K562 (cell line): Measurements from ENCODE around the gene DAB2. TPM values are rescaled to one million over a fixed set of nuclear protein-coding genes. Genes with fewer than 3 reads are reported as not detected.

Experiments used
- ATAC-seq: fragments of 200-7000 bp; cut with Tn5 transposase; 3 replicates; pipeline ENCODE4 v1.9.1; 2020; ENCODE audit warnings: moderate library complexity
- BruUV-seq: library from RNA; stranded (reverse); fragments of 400-500 nt; replicated peaks from 2 replicates; lab custom pipeline; 2021; lab: Mats Ljungman, UMichigan
- CTCF ChIA-PET: fragments of 300-600 bp; formaldehyde crosslinking; extraction: SDS; loops from one replicate; lab custom pipeline; 2021; ENCODE audit warnings: low intra/inter-chr PET ratio; lab: Yijun Ruan, JAX
- POLR2A ChIA-PET: fragments of 300-600, 350-650 bp; sonication (Branson Sonifier 250); formaldehyde crosslinking; extraction: SDS; loops from one replicate; lab custom pipeline; 2021; ENCODE audit warnings: antibody characterized with exemption, inconsistent platforms; lab: Yijun Ruan, JAX
- DNase-seq, 4 experiments: peaks; one replicate each; pipeline versions ENCODE4 v3.0.0 to v3.0.0-alpha.2; 2011 to 2018; ENCODE audit warnings: low spot score in 3 of 4, mixed read lengths in 3 of 4; ENCODE audit errors: extremely low read depth in 1 of 4
- FAIRE-seq: peaks from 2 replicates; lab custom pipeline; 2011; peaks lifted over from hg19 to GRCh38; lab: Jason Lieb, UNC
- H2AFZ ChIP-seq: 2 replicates; pipeline ENCODE4 v1.6.0; 2011; ENCODE audit warnings: low read depth, low read length, control low read depth, inconsistent platforms
- H3K27ac ChIP-seq: fragments of 200-600 bp; 3 replicates; pipeline ENCODE4 v1.8.0; 2011; ENCODE audit warnings: low read depth, mild to moderate bottlenecking, control low read depth, inconsistent platforms, low read length, moderate library complexity, mixed read lengths; ENCODE audit errors: extremely low read depth
- H3K27me3 ChIP-seq, 2 experiments: fragments of 300-600 bp in 1 of 2; 2 replicates in 1 of 2; 3 replicates in 1 of 2; pipeline versions ENCODE4 v1.6.0 to v1.8.0; 2011; ENCODE audit warnings: inconsistent platforms in 2 of 2, low read length in 2 of 2, mild to moderate bottlenecking in 1 of 2, mixed read lengths in 1 of 2, moderate library complexity in 1 of 2; ENCODE audit not compliant: control insufficient read depth in 2 of 2, insufficient read depth in 2 of 2
- H3K36me3 ChIP-seq: fragments of 300-600 bp; 3 replicates; pipeline ENCODE4 v1.8.0; 2011; ENCODE audit warnings: mild to moderate bottlenecking, low read length, inconsistent platforms; ENCODE audit not compliant: control insufficient read depth, insufficient read depth
- H3K4me1 ChIP-seq, 2 experiments: fragments of 200-600 bp in 1 of 2; replicated peaks in 1 of 2; 2 replicates in 1 of 2; 3 replicates in 1 of 2; pipeline versions ENCODE4 v1.5.1 to v1.8.0; 2011; ENCODE audit warnings: inconsistent platforms in 2 of 2, low read length in 2 of 2, mild to moderate bottlenecking in 1 of 2, mixed read lengths in 1 of 2, moderate library complexity in 1 of 2; ENCODE audit not compliant: control insufficient read depth in 2 of 2, insufficient read depth in 2 of 2
- H3K4me2 ChIP-seq: 2 replicates; pipeline ENCODE4 v1.6.1; 2011; ENCODE audit warnings: low read length, control low read depth, inconsistent platforms, mixed read lengths; ENCODE audit not compliant: insufficient read depth
- H3K4me3 ChIP-seq: fragments of 200-600 bp; sonication (generic), shearing (Covaris generic); 2 replicates; pipeline ENCODE4 v1.5.1; 2016; ENCODE audit warnings: control low read depth, inconsistent platforms
- H3K79me2 ChIP-seq: fragments of 200-600 bp; 3 replicates; pipeline ENCODE4 v1.8.0; 2011; ENCODE audit warnings: low read length, inconsistent platforms; ENCODE audit not compliant: control insufficient read depth, insufficient read depth
- H3K9ac ChIP-seq, 2 experiments: 2 replicates each; pipeline versions ENCODE4 v1.6.0 to v1.6.1; 2011; ENCODE audit warnings: low read depth in 2 of 2, low read length in 2 of 2, control low read depth in 1 of 2, inconsistent platforms in 1 of 2, mild to moderate bottlenecking in 1 of 2, mixed read lengths in 1 of 2; ENCODE audit not compliant: insufficient read depth in 1 of 2
- H3K9me1 ChIP-seq: one replicate; pipeline ENCODE4 v1.6.0; 2011; ENCODE audit warnings: inconsistent platforms, mild to moderate bottlenecking, low read length, moderate library complexity; ENCODE audit not compliant: control insufficient read depth, insufficient read depth
- H3K9me3 ChIP-seq: replicated peaks from 2 replicates; pipeline ENCODE4 v1.5.1; 2011; ENCODE audit warnings: low read depth, low read length, inconsistent platforms; ENCODE audit not compliant: control insufficient read depth, insufficient read depth
- H4K20me1 ChIP-seq: replicated peaks from 2 replicates; pipeline ENCODE4 v1.6.1; 2011; ENCODE audit warnings: low read length, inconsistent platforms, mixed read lengths; ENCODE audit not compliant: control insufficient read depth, insufficient read depth
- ARID1B ChIP-seq: fragments of 450-650 bp; IDR thresholded peaks from 2 replicates; pipeline ENCODE4 v1.6.1; 2016; ENCODE audit warnings: antibody characterized with exemption, mild to moderate bottlenecking, inconsistent platforms
- DIDO1 ChIP-seq: fragments of 450-650 bp; IDR thresholded peaks from 2 replicates; pipeline ENCODE4 v1.6.1; 2016; ENCODE audit warnings: low read depth, missing biosample characterization, missing genetic modification characterization
- FIP1L1 ChIP-seq: fragments of 200-400 bp; formaldehyde crosslinking; IDR thresholded peaks from 2 replicates; pipeline ENCODE4 v1.6.1; 2018; ENCODE audit warnings: mild to moderate bottlenecking, low read depth, low read length; ENCODE audit not compliant: poor library complexity, severe bottlenecking
- GTF2F1 ChIP-seq: IDR thresholded peaks from 2 replicates; pipeline ENCODE4 v1.6.1; 2011; ENCODE audit warnings: low read depth, low read length, improper control_type of control experiment
- IRF1 ChIP-seq: sonication (generic); formaldehyde crosslinking; IDR thresholded peaks from 2 replicates; pipeline ENCODE4 v1.8.0; 2022; ENCODE audit warnings: missing genetic modification reagents, mild to moderate bottlenecking, borderline replicate concordance
- MEF2D ChIP-seq: conservative IDR thresholded peaks from 2 replicates; pipeline ENCODE4 v1.6.1; 2016; ENCODE audit warnings: low read depth, missing genetic modification characterization, missing compliant biosample characterization
- POLR2AphosphoS2 ChIP-seq: IDR thresholded peaks from 2 replicates; pipeline ENCODE4 v1.6.1; 2012; ENCODE audit warnings: low read length, improper control_type of control experiment
- POLR3A ChIP-seq: IDR thresholded peaks from 2 replicates; pipeline ENCODE4 v1.6.1; 2011; ENCODE audit warnings: borderline replicate concordance, mild to moderate bottlenecking, moderate library complexity; ENCODE audit not compliant: insufficient read length, insufficient read depth; ENCODE audit errors: extremely low read depth
- RAD51 ChIP-seq: fragments of 450-650 bp; IDR thresholded peaks from 2 replicates; pipeline ENCODE4 v1.7.1; 2016; ENCODE audit warnings: low read depth, mild to moderate bottlenecking, borderline replicate concordance
- RREB1 ChIP-seq: fragments of 250-450 bp; sonication (Bioruptor Pico); IDR thresholded peaks from 2 replicates; pipeline ENCODE4 v1.4.0; 2020
- SNIP1 ChIP-seq: fragments of 450-650 bp; IDR thresholded peaks from 2 replicates; pipeline ENCODE4 v1.7.1; 2017; ENCODE audit warnings: low read depth, mild to moderate bottlenecking
- SRSF9 ChIP-seq: fragments of 200-400 bp; formaldehyde crosslinking; IDR thresholded peaks from 2 replicates; pipeline ENCODE4 v1.6.1; 2017; ENCODE audit warnings: low read depth, low read length, borderline replicate concordance
- ZNF639 ChIP-seq, 2 experiments: fragments of 200-800 bp in 1 of 2; sonication (Bioruptor generic) in 1 of 2; sonication (generic) in 1 of 2; formaldehyde crosslinking in 1 of 2; IDR thresholded peaks in 1 of 2; conservative IDR thresholded peaks in 1 of 2; 2 replicates each; pipeline versions ENCODE4 v1.5.0 to v1.6.1; 2016 to 2020; ENCODE audit warnings: missing compliant biosample characterization in 1 of 2, missing genetic modification characterization in 1 of 2, missing genetic modification reagents in 1 of 2
- WGBS: fragments of 100-300 bp; shearing (Covaris generic); methylation state at CpG from one replicate; pipeline ENCODE4 v1.1.6; 2016; ENCODE audit warnings: low coverage, mixed read lengths; ENCODE audit not compliant: insufficient coverage; ENCODE audit errors: missing lambda C conversion rate; 5-methylcytosine and 5-hydroxymethylcytosine counted together
- in situ Hi-C: fragments of 300-500 bp; cut with MboI; formaldehyde crosslinking; loops from 4 replicates; pipeline ENCODE4 v1.15.0; 2018; ENCODE audit warnings: inconsistent platforms, mixed read lengths
- intact Hi-C: fragments of 100-400 bp; cut with micrococcal nuclease; formaldehyde crosslinking; loops from 2 replicates; pipeline ENCODE4 v1.14.2; 2022
- polyA plus RNA-seq, 8 experiments: library from polyadenylated mRNA; depleted of rRNA in 4 of 8; stranded (reverse) in 5 of 8; unstranded in 3 of 8; fragments of >200 nt; fragmentation: Nextera tagmentation in 2 of 8; fragmentation: Illumina TruSeq in 1 of 8; extraction: Ambion mirVana in 2 of 8; extraction: Trizol in 1 of 8; gene quantifications; 2 replicates each; pipeline versions ENCODE4 v1.2.1 to v1.2.3, GENCODE V29; 2011 to 2014; ENCODE audit warnings: inconsistent platforms in 1 of 8, missing spikeins in 1 of 8
- total RNA-seq, 7 experiments: library from RNA; depleted of rRNA in 6 of 7; stranded (reverse); fragments of >200 nt in 6 of 7; fragmentation: Illumina TruSeq in 2 of 7; extraction: Trizol in 2 of 7; gene quantifications; 2 replicates each; pipeline versions ENCODE4 v1.2.1 to v1.2.3, GENCODE V29; 2011 to 2021; ENCODE audit warnings: low replicate concordance in 1 of 7

Gene DAB2
- total and polyA plus RNA-seq, 9 of the 15 experiments (the other 6 are each of a cell fraction or from before 2014, with no cell fraction given), result 6.6 to 29.9 (median 24.1) TPM

GRCh38 chr5:39447059-39447458, 22.3 kb upstream of the DAB2 start:
- in situ Hi-C loops (no loop called here), intact Hi-C loops (no loop called here)
- no peak overlapping the region for H3K4me2 ChIP-seq
- H3K79me2 ChIP-seq, result no peaks in the 10 kb centered on the region
- H2AFZ ChIP-seq, result no peak overlapping the region; the same call in 1 of the 2 replicates
- ChIA-PET CTCF (no interaction called here), POLR2A (interaction anchor here (1.0 kb wide), 1 partner anchor 22 kb away, joined by 3 read pairs; the partner anchor contains the start of gene DAB2)
- H3K4me3 ChIP-seq, result no peak overlapping the region
- no peak overlapping the region for H3K9ac ChIP-seq
- no peaks in the 10 kb centered on the region for H3K9me1 ChIP-seq
- WGBS, result 17% methylated on average over 3 of the region's 3 CpGs
- no peak overlapping the region for H3K27ac ChIP-seq
- H3K9me3 ChIP-seq, result no peaks in the 10 kb centered on the region
- BruUV-seq, result no TSS peak
- no peaks in the 10 kb centered on the region for H3K36me3 ChIP-seq
- no peaks in the 10 kb centered on the region for H4K20me1 ChIP-seq
- DNase-seq (no peak), ATAC-seq (no peak), FAIRE-seq (no peak)
- no peaks in the 10 kb centered on the region for H3K27me3 ChIP-seq
- no peaks in the 10 kb centered on the region for H3K4me1 ChIP-seq
- TF ChIP-seq POLR2AphosphoS2 (no peak), POLR3A (no peak), SRSF9 (no peak), ARID1B (no peak), GTF2F1 (no peak), FIP1L1 (no peak), ZNF639 (CRISPR knock-in tag; conservative IDR thresholded peaks at IDR 0.05 in 1 of 2, IDR thresholded peaks at IDR 0.05 in 1 of 2) (no peak), IRF1 (CRISPR knock-in tag) (no peak), RREB1 (CRISPR knock-in tag) (no peak), RAD51 (no peak), SNIP1 (no peak), MEF2D (no peak), DIDO1 (tag) (no peak)
